HepG2 (cell line): ENCODE results near the gene PDCD11. TPM values are rescaled to one million over a fixed set of nuclear protein-coding genes. Genes with fewer than 3 reads are reported as not detected.
A peak's percentile ranks its signal among the peaks of the same experiment; 100 is the strongest.

ENCODE experiments used
- ATAC-seq: fragments of 200-7000 bp; cut with Tn5 transposase; 3 replicates; pipeline ENCODE4 v1.9.1; 2020; ENCODE audit warnings: mild to moderate bottlenecking, moderate library complexity
- BruUV-seq: library from RNA; stranded (reverse); fragments of 400-500 nt; replicated peaks from 2 replicates; lab custom pipeline; 2021; lab: Mats Ljungman, UMichigan
- CTCF ChIA-PET: fragments of 300-600 bp; formaldehyde crosslinking; extraction: SDS; loops from one replicate; lab custom pipeline; 2021; ENCODE audit warnings: low total read pairs, inconsistent platforms, low intra/inter-chr PET ratio; lab: Yijun Ruan, JAX
- POLR2A ChIA-PET: fragments of 350-600 bp; sonication (Branson Sonifier 250); formaldehyde crosslinking; loops from one replicate; lab custom pipeline; 2020; ENCODE audit warnings: antibody characterized with exemption, inconsistent platforms; lab: Yijun Ruan, JAX
- DNase-seq: peaks from one replicate; pipeline ENCODE4 v3.0.0-alpha.2; 2015; ENCODE audit warnings: low spot score
- FAIRE-seq: peaks from 3 replicates; lab custom pipeline; 2011; peaks lifted over from hg19 to GRCh38; lab: Jason Lieb, UNC
- H2AFZ ChIP-seq: one replicate; pipeline ENCODE4 v1.6.1; 2011; ENCODE audit warnings: low read length, inconsistent platforms
- H3K27ac ChIP-seq: fragments of 300-600 bp; 3 replicates; pipeline ENCODE4 v1.8.0; 2011; ENCODE audit warnings: mixed run types, mild to moderate bottlenecking, mixed read lengths, low read length, inconsistent platforms; ENCODE audit not compliant: insufficient read depth; ENCODE audit errors: extremely low read length
- H3K27me3 ChIP-seq, 2 experiments: fragments of 200-600 bp in 1 of 2; 2 replicates in 1 of 2; 3 replicates in 1 of 2; pipeline versions ENCODE4 v1.6.0 to v1.8.0; 2011; ENCODE audit warnings: low read length in 2 of 2, mild to moderate bottlenecking in 2 of 2, moderate library complexity in 2 of 2, inconsistent platforms in 1 of 2; ENCODE audit not compliant: insufficient read depth in 2 of 2, control insufficient read depth in 1 of 2
- H3K36me3 ChIP-seq, 2 experiments: fragments of 200-600 bp in 1 of 2; replicated peaks in 1 of 2; 2 replicates in 1 of 2; 3 replicates in 1 of 2; pipeline versions ENCODE4 v1.5.1 to v1.8.0; 2011; ENCODE audit warnings: low read length in 2 of 2, inconsistent platforms in 1 of 2; ENCODE audit not compliant: insufficient read depth in 2 of 2, control insufficient read depth in 1 of 2
- H3K4me1 ChIP-seq: 2 replicates; pipeline ENCODE4 v1.5.1; 2012; ENCODE audit warnings: low read length, inconsistent platforms; ENCODE audit not compliant: insufficient read depth
- H3K4me2 ChIP-seq: 2 replicates; pipeline ENCODE4 v1.6.0; 2011; ENCODE audit warnings: low read depth, low read length, inconsistent platforms
- H3K4me3 ChIP-seq, 3 experiments: fragments of 200-600 bp in 1 of 3; sonication (generic), shearing (Covaris generic) in 1 of 3; replicated peaks in 1 of 3; 2 replicates each; pipeline ENCODE4 v1.5.1; 2011 to 2016; ENCODE audit warnings: low read length in 3 of 3, inconsistent platforms in 2 of 3, low read depth in 2 of 3, mild to moderate bottlenecking in 2 of 3, control low read depth in 1 of 3, mixed read lengths in 1 of 3; ENCODE audit not compliant: insufficient read depth in 1 of 3
- H3K79me2 ChIP-seq: one replicate; pipeline ENCODE4 v1.6.1; 2011; ENCODE audit warnings: low read length, inconsistent platforms; ENCODE audit not compliant: insufficient read depth
- H3K9ac ChIP-seq: 2 replicates; pipeline ENCODE4 v1.6.0; 2011; ENCODE audit warnings: mild to moderate bottlenecking, low read depth, low read length, inconsistent platforms; ENCODE audit not compliant: insufficient read depth
- H3K9me3 ChIP-seq: 2 replicates; pipeline ENCODE4 v1.5.1; 2012; ENCODE audit warnings: mild to moderate bottlenecking, low read length
- H4K20me1 ChIP-seq: 2 replicates; pipeline ENCODE4 v1.6.0; 2011; ENCODE audit warnings: inconsistent platforms, mild to moderate bottlenecking, low read length, moderate library complexity; ENCODE audit not compliant: insufficient read depth
- HIVEP1 ChIP-seq: sonication (generic); formaldehyde crosslinking; IDR thresholded peaks from 2 replicates; pipeline ENCODE4 v1.4.0; 2020; ENCODE audit warnings: mild to moderate bottlenecking, missing genetic modification reagents
- NFAT5 ChIP-seq: sonication (generic); formaldehyde crosslinking; IDR thresholded peaks from 2 replicates; pipeline ENCODE4 v1.4.0; 2020; ENCODE audit warnings: missing genetic modification reagents
- SAFB2 ChIP-seq: sonication (generic); formaldehyde crosslinking; IDR thresholded peaks from 2 replicates; pipeline ENCODE4 v1.5.1; 2020; ENCODE audit warnings: missing genetic modification reagents, low read depth, mild to moderate bottlenecking, borderline replicate concordance
- ZFX ChIP-seq: sonication (generic); formaldehyde crosslinking; IDR thresholded peaks from 2 replicates; pipeline ENCODE4 v1.4.0; 2020; ENCODE audit warnings: mild to moderate bottlenecking, low read depth, missing genetic modification reagents, moderate library complexity
- ZNF44 ChIP-seq: sonication (generic); formaldehyde crosslinking; IDR thresholded peaks from 2 replicates; pipeline ENCODE4 v1.5.1; 2020; ENCODE audit warnings: mild to moderate bottlenecking, missing genetic modification reagents
- WGBS: methylation state at CpG from one replicate; pipeline ENCODE4 v1.1.6; 2017; ENCODE audit warnings: low lambda C conversion rate; 5-methylcytosine and 5-hydroxymethylcytosine counted together
- in situ Hi-C: cut with HindIII; loops from 2 replicates; pipeline ENCODE4 v1.10.0; 2017; ENCODE audit warnings: low pct_unique_long_range_greater_than_20kb; ENCODE audit not compliant: extremely low pct_ligation_motif_present
- intact Hi-C: fragments of 100-400 bp; cut with micrococcal nuclease; formaldehyde crosslinking; loops from one replicate; pipeline ENCODE4 v1.10.0; 2022; ENCODE audit not compliant: unreplicated experiment
- polyA plus RNA-seq, 8 experiments: library from polyadenylated mRNA; depleted of rRNA in 3 of 8; stranded (reverse) in 7 of 8; unstranded in 1 of 8; fragments of >200 nt; fragmentation: Illumina TruSeq in 4 of 8; extraction: Trizol in 4 of 8; gene quantifications; 2 replicates each; pipeline versions ENCODE4 v1.2.1 to v1.2.3, GENCODE V29; 2011 to 2016; ENCODE audit warnings: low read depth in 4 of 8, missing spikeins in 1 of 8, mixed read lengths in 1 of 8; ENCODE audit not compliant: insufficient read depth in 1 of 8
- total RNA-seq, 5 experiments: library from RNA; depleted of rRNA; stranded (reverse); fragments of >200 nt; fragmentation: Illumina TruSeq; extraction: Trizol; gene quantifications; 2 replicates each; pipeline ENCODE4 v1.2.3, GENCODE V29; 2016; ENCODE audit warnings: low read depth in 1 of 5
- TF ChIP-seq, protein P1 (sequence below): sonication (generic); formaldehyde crosslinking; IDR thresholded peaks from 2 replicates; pipeline ENCODE4 v1.5.1; 2020; ENCODE audit warnings: missing genetic modification reagents, mild to moderate bottlenecking, borderline replicate concordance
- TF ChIP-seq, protein P2 (sequence below): sonication (generic); formaldehyde crosslinking; IDR thresholded peaks from 2 replicates; pipeline ENCODE4 v1.4.0; 2020; ENCODE audit warnings: mild to moderate bottlenecking, missing genetic modification reagents

Gene PDCD11
- total and polyA plus RNA-seq, 2 of the 13 experiments (the other 11 are each of a cell fraction or from before 2014, with no cell fraction given), result 12.8 to 52.8 TPM

GRCh38 chr10:103457176-103457712 lies 60.8 kb downstream of the PDCD11 start:
- no TSS peak for BruUV-seq
- no peak overlapping the region for H3K4me2 ChIP-seq
- ChIA-PET POLR2A (no interaction called here), CTCF (no interaction called here)
- peaks cover 25% of the 10 kb centered on the region for H3K4me1 ChIP-seq
- peaks cover 1 to 27% of the 10 kb centered on the region in 2 experiments for H3K27me3 ChIP-seq
- no peak overlapping the region for H3K27ac ChIP-seq
- ATAC-seq (peak; percentile 13; the same call in 2 of the 3 replicates), DNase-seq (no peak), FAIRE-seq (no peak)
- H2AFZ ChIP-seq, result no peak overlapping the region
- intact Hi-C loops, result no loop called here
- no peaks in the 10 kb centered on the region for H3K79me2 ChIP-seq
- H3K36me3 ChIP-seq, result no peaks in the 10 kb centered on the region
- H3K9ac ChIP-seq, result no peak overlapping the region
- H3K4me3 ChIP-seq, result no peak overlapping the region
- no peaks in the 10 kb centered on the region for H3K9me3 ChIP-seq
- TF ChIP-seq HIVEP1 (CRISPR knock-in tag) (no peak), ZNF44 (CRISPR knock-in tag) (no peak), ZFX (peak; percentile 12; the same call in 1 of the 2 replicates), NFAT5 (CRISPR knock-in tag) (no peak), SAFB2 (CRISPR knock-in tag) (no peak)
- TF ChIP-seq, protein P1, sequence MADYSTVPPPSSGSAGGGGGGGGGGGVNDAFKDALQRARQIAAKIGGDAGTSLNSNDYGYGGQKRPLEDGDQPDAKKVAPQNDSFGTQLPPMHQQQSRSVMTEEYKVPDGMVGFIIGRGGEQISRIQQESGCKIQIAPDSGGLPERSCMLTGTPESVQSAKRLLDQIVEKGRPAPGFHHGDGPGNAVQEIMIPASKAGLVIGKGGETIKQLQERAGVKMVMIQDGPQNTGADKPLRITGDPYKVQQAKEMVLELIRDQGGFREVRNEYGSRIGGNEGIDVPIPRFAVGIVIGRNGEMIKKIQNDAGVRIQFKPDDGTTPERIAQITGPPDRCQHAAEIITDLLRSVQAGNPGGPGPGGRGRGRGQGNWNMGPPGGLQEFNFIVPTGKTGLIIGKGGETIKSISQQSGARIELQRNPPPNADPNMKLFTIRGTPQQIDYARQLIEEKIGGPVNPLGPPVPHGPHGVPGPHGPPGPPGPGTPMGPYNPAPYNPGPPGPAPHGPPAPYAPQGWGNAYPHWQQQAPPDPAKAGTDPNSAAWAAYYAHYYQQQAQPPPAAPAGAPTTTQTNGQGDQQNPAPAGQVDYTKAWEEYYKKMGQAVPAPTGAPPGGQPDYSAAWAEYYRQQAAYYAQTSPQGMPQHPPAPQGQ (CRISPR knock-in tag), result no peak
- TF ChIP-seq, protein P2, sequence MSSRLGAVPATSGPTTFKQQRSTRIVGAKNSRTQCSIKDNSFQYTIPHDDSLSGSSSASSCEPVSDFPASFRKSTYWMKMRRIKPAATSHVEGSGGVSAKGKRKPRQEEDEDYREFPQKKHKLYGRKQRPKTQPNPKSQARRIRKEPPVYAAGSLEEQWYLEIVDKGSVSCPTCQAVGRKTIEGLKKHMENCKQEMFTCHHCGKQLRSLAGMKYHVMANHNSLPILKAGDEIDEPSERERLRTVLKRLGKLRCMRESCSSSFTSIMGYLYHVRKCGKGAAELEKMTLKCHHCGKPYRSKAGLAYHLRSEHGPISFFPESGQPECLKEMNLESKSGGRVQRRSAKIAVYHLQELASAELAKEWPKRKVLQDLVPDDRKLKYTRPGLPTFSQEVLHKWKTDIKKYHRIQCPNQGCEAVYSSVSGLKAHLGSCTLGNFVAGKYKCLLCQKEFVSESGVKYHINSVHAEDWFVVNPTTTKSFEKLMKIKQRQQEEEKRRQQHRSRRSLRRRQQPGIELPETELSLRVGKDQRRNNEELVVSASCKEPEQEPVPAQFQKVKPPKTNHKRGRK (CRISPR knock-in tag), result no peak
- TF ChIP-seq, all 625 proteins: peak for 1
- H4K20me1 ChIP-seq, result no peaks in the 10 kb centered on the region
- 3% methylated on average over 3 of the region's 8 CpGs for WGBS
- in situ Hi-C loops, result no loop called here
